Measurements from ENCODE around the gene CLDN7. TPM values are rescaled to one million over a fixed set of nuclear protein-coding genes. Genes with fewer than 3 reads are reported as not detected.

Gene CLDN7
- total RNA-seq, 1 donor from 2014 or later, result 0.42 TPM

GRCh38 chr17:7222972-7223292 is 39.3 kb downstream of the CLDN7 start:
- peak overlapping the region; percentile 32 for H3K27ac Mint-ChIP-seq (ENCODE audit: unreplicated experiment)
- TF ChIP-seq, protein P1, sequence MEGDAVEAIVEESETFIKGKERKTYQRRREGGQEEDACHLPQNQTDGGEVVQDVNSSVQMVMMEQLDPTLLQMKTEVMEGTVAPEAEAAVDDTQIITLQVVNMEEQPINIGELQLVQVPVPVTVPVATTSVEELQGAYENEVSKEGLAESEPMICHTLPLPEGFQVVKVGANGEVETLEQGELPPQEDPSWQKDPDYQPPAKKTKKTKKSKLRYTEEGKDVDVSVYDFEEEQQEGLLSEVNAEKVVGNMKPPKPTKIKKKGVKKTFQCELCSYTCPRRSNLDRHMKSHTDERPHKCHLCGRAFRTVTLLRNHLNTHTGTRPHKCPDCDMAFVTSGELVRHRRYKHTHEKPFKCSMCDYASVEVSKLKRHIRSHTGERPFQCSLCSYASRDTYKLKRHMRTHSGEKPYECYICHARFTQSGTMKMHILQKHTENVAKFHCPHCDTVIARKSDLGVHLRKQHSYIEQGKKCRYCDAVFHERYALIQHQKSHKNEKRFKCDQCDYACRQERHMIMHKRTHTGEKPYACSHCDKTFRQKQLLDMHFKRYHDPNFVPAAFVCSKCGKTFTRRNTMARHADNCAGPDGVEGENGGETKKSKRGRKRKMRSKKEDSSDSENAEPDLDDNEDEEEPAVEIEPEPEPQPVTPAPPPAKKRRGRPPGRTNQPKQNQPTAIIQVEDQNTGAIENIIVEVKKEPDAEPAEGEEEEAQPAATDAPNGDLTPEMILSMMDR (IDR thresholded peaks at IDR 0.05), result no peak
- DNase-seq (ENCODE audit: low spot score), result no peak
- no peaks in the 10 kb centered on the region for H3K9me3 Mint-ChIP-seq (ENCODE audit: low read depth)
- peaks cover 16% of the 10 kb centered on the region for H3K36me3 Mint-ChIP-seq (ENCODE audit: low read depth)
- H3K4me3 Mint-ChIP-seq (ENCODE audit: unreplicated experiment), result no peak overlapping the region
- peaks cover 57% of the 10 kb centered on the region for H3K4me1 Mint-ChIP-seq (ENCODE audit: low read depth)
- no peaks in the 10 kb centered on the region for H3K27me3 Mint-ChIP-seq (ENCODE audit: low read depth)

GRCh38 chr17:7222093-7222971 is 39.9 kb downstream of the CLDN7 start:
- H3K4me3 Mint-ChIP-seq (ENCODE audit: unreplicated experiment), result no peak overlapping the region
- H3K36me3 Mint-ChIP-seq (ENCODE audit: low read depth), result peaks cover 14% of the 10 kb centered on the region
- peak overlapping the region; percentile 99 for H3K27ac Mint-ChIP-seq (ENCODE audit: unreplicated experiment)
- peaks cover 62% of the 10 kb centered on the region for H3K4me1 Mint-ChIP-seq (ENCODE audit: low read depth)
- H3K27me3 Mint-ChIP-seq (ENCODE audit: low read depth), result no peaks in the 10 kb centered on the region
- no peak for DNase-seq (ENCODE audit: low spot score)
- no peaks in the 10 kb centered on the region for H3K9me3 Mint-ChIP-seq (ENCODE audit: low read depth)
- TF ChIP-seq, protein P1 (IDR thresholded peaks at IDR 0.05), result no peak

GRCh38 chr17:7221278-7222092 is 40.8 kb downstream of the CLDN7 start:
- DNase-seq (ENCODE audit: low spot score), result no peak
- no peaks in the 10 kb centered on the region for H3K27me3 Mint-ChIP-seq (ENCODE audit: low read depth)
- H3K27ac Mint-ChIP-seq (ENCODE audit: unreplicated experiment), result peak overlapping the region; percentile 99
- peak overlapping the region; percentile 95 for H3K4me3 Mint-ChIP-seq (ENCODE audit: unreplicated experiment)
- TF ChIP-seq, protein P1 (IDR thresholded peaks at IDR 0.05), result no peak
- peaks cover 66% of the 10 kb centered on the region for H3K4me1 Mint-ChIP-seq (ENCODE audit: low read depth)
- H3K36me3 Mint-ChIP-seq (ENCODE audit: low read depth), result peaks cover 13% of the 10 kb centered on the region
- no peaks in the 10 kb centered on the region for H3K9me3 Mint-ChIP-seq (ENCODE audit: low read depth)

DNA sequence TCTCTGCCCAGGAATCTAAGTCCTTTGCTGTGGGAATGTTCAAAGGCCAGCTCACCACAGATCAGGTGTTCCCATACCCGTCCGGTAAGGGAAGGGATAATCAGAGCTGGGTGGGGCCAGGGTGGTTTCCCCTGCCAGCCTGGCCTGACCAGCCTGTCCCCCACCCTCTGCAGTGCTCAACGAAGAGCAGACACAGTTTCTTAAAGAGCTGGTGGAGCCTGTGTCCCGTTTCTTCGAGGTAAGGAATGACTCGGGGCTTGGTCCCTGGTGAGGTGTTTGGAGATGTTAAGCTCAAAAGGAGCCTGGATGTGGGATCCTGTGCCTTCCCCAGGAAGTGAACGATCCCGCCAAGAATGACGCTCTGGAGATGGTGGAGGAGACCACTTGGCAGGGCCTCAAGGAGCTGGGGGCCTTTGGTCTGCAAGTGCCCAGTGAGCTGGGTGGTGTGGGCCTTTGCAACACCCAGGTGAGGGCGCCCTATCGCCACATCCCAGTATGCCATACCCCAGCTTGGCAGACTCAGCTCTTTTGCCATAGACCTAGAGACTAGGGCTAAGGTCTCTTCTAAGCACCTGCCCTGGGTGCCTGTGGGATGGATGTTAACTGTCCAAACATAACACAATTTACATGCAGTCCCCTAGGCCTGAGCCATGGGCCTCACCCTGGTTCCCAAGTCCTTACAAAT is 41.5 kb downstream of the CLDN7 start:
- Mint-ChIP-seq H3K9me3 (ENCODE audit: low read depth) (no peaks in the 10 kb centered on the region), H3K27ac (ENCODE audit: unreplicated experiment) (peak overlapping the region; percentile 99), H3K36me3 (ENCODE audit: low read depth) (peaks cover 13% of the 10 kb centered on the region), H3K4me1 (ENCODE audit: low read depth) (peaks cover 74% of the 10 kb centered on the region), H3K4me3 (ENCODE audit: unreplicated experiment) (peak overlapping the region; percentile 95), H3K27me3 (ENCODE audit: low read depth) (no peaks in the 10 kb centered on the region)
- TF ChIP-seq, protein P1 (IDR thresholded peaks at IDR 0.05), result peak; percentile 77
- no peak for DNase-seq (ENCODE audit: low spot score)

Data from chondrocyte (in vitro differentiated cells).